Esophagus muscularis mucosa (tissue), 4 donors: Measurements from ENCODE around the gene VPS13D.

ENCODE experiments used
- EP300 ChIP-seq: sonication (generic); formaldehyde crosslinking; IDR thresholded peaks from one replicate; pipeline ENCODE4 v1.6.1; 2017; ENCODE audit warnings: antibody characterized with exemption
- POLR2A ChIP-seq: fragments of 450-650 bp; IDR thresholded peaks from one replicate; pipeline ENCODE4 v1.6.1; 2017; ENCODE audit warnings: antibody characterized with exemption, moderate library complexity, mild to moderate bottlenecking, low read depth
- TF ChIP-seq, protein P1 (sequence below), 3 experiments: fragments of 200-600 bp in 2 of 3; fragments of 450-650 bp in 1 of 3; sonication (generic) in 2 of 3; IDR thresholded peaks; one replicate each; pipeline ENCODE4 v1.5.1; 2017 to 2019; ENCODE audit warnings: antibody characterized with exemption in 3 of 3, mild to moderate bottlenecking in 2 of 3, moderate library complexity in 1 of 3

GRCh38 chr1:12426030-12426429, 196.2 kb downstream of the VPS13D start:
- TF ChIP-seq, protein P1, sequence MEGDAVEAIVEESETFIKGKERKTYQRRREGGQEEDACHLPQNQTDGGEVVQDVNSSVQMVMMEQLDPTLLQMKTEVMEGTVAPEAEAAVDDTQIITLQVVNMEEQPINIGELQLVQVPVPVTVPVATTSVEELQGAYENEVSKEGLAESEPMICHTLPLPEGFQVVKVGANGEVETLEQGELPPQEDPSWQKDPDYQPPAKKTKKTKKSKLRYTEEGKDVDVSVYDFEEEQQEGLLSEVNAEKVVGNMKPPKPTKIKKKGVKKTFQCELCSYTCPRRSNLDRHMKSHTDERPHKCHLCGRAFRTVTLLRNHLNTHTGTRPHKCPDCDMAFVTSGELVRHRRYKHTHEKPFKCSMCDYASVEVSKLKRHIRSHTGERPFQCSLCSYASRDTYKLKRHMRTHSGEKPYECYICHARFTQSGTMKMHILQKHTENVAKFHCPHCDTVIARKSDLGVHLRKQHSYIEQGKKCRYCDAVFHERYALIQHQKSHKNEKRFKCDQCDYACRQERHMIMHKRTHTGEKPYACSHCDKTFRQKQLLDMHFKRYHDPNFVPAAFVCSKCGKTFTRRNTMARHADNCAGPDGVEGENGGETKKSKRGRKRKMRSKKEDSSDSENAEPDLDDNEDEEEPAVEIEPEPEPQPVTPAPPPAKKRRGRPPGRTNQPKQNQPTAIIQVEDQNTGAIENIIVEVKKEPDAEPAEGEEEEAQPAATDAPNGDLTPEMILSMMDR (IDR thresholded peaks at IDR 0.05), result no peak
- TF ChIP-seq POLR2A (no peak), EP300 (no peak)
